Type B pancreatic cell (in vitro differentiated cells): Measurements from ENCODE around the gene EMP1. TPM values are rescaled to one million over a fixed set of nuclear protein-coding genes. Genes with fewer than 3 reads are reported as not detected.

Experiments
- DNase-seq: peaks from one replicate; pipeline ENCODE4 v3.0.0; 2021; ENCODE audit warnings: mixed read lengths; ENCODE audit not compliant: unreplicated experiment; ENCODE audit errors: extremely low spot score
- H3K27ac Mint-ChIP-seq: 2 replicates; pipeline ENCODE4 v1.8.0; 2021; ENCODE audit warnings: mild to moderate bottlenecking, mixed read lengths
- H3K27me3 Mint-ChIP-seq: 2 replicates; pipeline ENCODE4 v1.8.0; 2021; ENCODE audit warnings: mixed read lengths
- H3K36me3 Mint-ChIP-seq: 2 replicates; pipeline ENCODE4 v1.8.0; 2021; ENCODE audit warnings: mixed read lengths
- H3K4me1 Mint-ChIP-seq: one replicate; pipeline ENCODE4 v1.8.0; 2021; ENCODE audit warnings: mixed read lengths; ENCODE audit not compliant: unreplicated experiment
- H3K4me3 Mint-ChIP-seq: 2 replicates; pipeline ENCODE4 v1.8.0; 2021; ENCODE audit warnings: mild to moderate bottlenecking, mixed read lengths
- H3K9me3 Mint-ChIP-seq: 2 replicates; pipeline ENCODE4 v1.8.0; 2021; ENCODE audit warnings: mixed read lengths
- total RNA-seq: library from RNA; stranded (reverse); gene quantifications from 2 replicates; pipeline ENCODE4 v1.2.1, GENCODE V29; 2021; ENCODE audit warnings: low replicate concordance
- TF ChIP-seq, protein P1 (sequence below): fragments of 200-600 bp; sonication (generic); conservative IDR thresholded peaks from 2 replicates; pipeline ENCODE4 v1.5.0; 2021; ENCODE audit warnings: antibody characterized with exemption, mild to moderate bottlenecking

Gene EMP1
- total RNA-seq, 1 donor from 2014 or later = 340 TPM

- H3K4me1 Mint-ChIP-seq = peaks cover 46% of the 10 kb centered on the region
- H3K4me3 Mint-ChIP-seq = peak overlapping the region; percentile 56
- DNase-seq = no peak
- H3K27ac Mint-ChIP-seq = peak overlapping the region; percentile 99
- H3K36me3 Mint-ChIP-seq = peaks cover 44% of the 10 kb centered on the region
- no peaks in the 10 kb centered on the region for H3K9me3 Mint-ChIP-seq
- TF ChIP-seq, protein P1, sequence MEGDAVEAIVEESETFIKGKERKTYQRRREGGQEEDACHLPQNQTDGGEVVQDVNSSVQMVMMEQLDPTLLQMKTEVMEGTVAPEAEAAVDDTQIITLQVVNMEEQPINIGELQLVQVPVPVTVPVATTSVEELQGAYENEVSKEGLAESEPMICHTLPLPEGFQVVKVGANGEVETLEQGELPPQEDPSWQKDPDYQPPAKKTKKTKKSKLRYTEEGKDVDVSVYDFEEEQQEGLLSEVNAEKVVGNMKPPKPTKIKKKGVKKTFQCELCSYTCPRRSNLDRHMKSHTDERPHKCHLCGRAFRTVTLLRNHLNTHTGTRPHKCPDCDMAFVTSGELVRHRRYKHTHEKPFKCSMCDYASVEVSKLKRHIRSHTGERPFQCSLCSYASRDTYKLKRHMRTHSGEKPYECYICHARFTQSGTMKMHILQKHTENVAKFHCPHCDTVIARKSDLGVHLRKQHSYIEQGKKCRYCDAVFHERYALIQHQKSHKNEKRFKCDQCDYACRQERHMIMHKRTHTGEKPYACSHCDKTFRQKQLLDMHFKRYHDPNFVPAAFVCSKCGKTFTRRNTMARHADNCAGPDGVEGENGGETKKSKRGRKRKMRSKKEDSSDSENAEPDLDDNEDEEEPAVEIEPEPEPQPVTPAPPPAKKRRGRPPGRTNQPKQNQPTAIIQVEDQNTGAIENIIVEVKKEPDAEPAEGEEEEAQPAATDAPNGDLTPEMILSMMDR = no peak
- H3K27me3 Mint-ChIP-seq = peaks cover 15% of the 10 kb centered on the region
Observed at GRCh38 chr12:13210236-13211190, 14.0 kb downstream of the EMP1 start.

DNA sequence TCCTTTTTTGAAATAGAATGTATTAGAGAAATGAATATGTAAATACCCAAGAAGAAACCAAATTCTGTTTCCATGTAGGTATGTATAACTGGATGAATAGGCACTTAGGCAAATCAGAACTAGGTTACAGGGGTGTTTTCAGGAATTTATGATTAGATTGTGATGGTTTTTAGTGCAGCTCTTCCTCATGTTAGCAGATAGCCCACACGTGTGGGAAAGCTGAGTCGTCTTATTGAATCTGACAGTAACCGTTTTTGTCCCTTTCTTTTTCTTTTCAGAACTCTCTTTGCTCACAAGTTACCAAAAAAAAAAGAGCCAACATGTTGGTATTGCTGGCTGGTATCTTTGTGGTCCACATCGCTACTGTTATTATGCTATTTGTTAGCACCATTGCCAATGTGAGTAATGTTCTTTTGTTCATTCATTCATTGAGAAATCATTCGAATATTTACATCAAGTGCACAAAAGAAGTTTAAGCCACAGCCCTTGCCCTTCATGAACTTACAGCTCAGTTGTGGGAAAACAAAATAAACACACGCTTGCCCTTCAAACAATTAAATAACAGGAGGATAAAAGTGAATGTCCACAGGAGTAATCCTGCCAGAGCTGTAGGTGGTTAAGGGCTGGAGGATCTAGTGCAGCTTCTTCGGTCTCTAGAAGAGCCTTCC, 14.8 kb downstream of the EMP1 start:
- Mint-ChIP-seq H3K27ac (peak overlapping the region; percentile 68), H3K4me3 (peak overlapping the region; percentile 9), H3K36me3 (peaks cover 48% of the 10 kb centered on the region), H3K9me3 (no peaks in the 10 kb centered on the region), H3K27me3 (peaks cover 9% of the 10 kb centered on the region), H3K4me1 (peaks cover 38% of the 10 kb centered on the region)
- TF ChIP-seq, protein P1 = no peak
- DNase-seq = no peak

DNA sequence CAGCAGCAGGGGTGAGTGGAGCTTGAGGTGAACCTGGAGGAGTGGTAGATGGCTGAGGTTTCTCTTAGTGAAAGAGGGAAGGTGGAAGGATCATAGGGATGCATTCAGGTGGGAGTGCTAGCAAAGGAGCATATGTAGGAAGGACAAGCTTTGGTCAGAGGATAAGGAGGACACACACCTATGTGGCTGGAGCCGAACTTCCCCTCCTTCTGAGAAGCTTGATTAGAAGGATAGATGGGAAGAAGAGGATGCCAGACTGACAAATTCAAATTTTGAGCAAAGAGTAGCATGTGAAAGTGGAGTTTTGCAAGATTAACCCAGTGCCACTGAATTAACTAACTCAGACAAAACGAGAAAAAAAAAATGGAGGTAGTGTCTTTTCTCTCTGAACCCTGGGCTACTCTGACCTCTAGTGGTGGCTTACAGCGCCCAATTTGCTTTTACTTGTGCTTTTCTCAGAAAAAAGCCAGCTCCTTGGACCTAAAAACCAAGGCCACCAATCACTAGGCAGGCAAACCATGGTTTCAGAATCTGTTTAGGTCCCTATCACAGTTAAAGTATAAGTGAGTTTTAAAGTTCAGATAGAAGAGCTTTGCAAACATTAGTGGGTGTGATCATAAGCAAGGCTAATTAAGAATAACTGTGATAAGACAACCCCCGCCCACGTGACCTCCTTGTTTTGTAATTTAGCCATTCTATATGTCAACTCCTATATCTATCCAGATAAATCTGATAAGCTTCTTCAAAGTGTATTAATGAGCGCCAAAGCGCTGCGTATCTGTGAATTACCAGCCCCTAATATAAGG, 15.5 kb downstream of the EMP1 start:
- TF ChIP-seq, protein P1 = peak; percentile 92
- DNase-seq = no peak
- H3K4me1 Mint-ChIP-seq = peaks cover 33% of the 10 kb centered on the region
- peaks cover 44% of the 10 kb centered on the region for H3K36me3 Mint-ChIP-seq
- peaks cover 7% of the 10 kb centered on the region for H3K27me3 Mint-ChIP-seq
- no peaks in the 10 kb centered on the region for H3K9me3 Mint-ChIP-seq
- H3K4me3 Mint-ChIP-seq = peak overlapping the region; percentile 9
- H3K27ac Mint-ChIP-seq = peak overlapping the region; percentile 68

DNA sequence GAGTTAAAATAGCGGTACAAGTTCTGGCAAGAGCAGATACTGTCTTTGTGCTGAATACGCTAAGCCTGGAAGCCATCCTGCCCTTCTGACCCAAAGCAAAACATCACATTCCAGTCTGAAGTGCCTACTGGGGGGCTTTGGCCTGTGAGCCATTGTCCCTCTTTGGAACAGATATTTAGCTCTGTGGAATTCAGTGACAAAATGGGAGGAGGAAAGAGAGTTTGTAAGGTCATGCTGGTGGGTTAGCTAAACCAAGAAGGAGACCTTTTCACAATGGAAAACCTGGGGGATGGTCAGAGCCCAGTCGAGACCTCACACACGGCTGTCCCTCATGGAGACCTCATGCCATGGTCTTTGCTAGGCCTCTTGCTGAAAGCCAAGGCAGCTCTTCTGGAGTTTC, 18.5 kb downstream of the EMP1 start:
- DNase-seq = no peak
- TF ChIP-seq, protein P1 = no peak
- Mint-ChIP-seq H3K36me3 (peaks cover 50% of the 10 kb centered on the region), H3K27ac (no peak overlapping the region), H3K4me3 (no peak overlapping the region), H3K4me1 (peaks cover 18% of the 10 kb centered on the region), H3K9me3 (peaks cover 5% of the 10 kb centered on the region), H3K27me3 (no peaks in the 10 kb centered on the region)

- DNase-seq = no peak
- TF ChIP-seq, protein P1 = no peak
- H3K27ac Mint-ChIP-seq = peak overlapping the region; percentile 7
- peaks cover 36% of the 10 kb centered on the region for H3K36me3 Mint-ChIP-seq
- peaks cover 13% of the 10 kb centered on the region for H3K9me3 Mint-ChIP-seq
- no peaks in the 10 kb centered on the region for H3K27me3 Mint-ChIP-seq
- H3K4me1 Mint-ChIP-seq = peaks cover 11% of the 10 kb centered on the region
- no peak overlapping the region for H3K4me3 Mint-ChIP-seq
Observed at GRCh38 chr12:13218641-13219040, 22.1 kb downstream of the EMP1 start.
